ENCODE data around the gene ALK. TPM values are rescaled to one million over a fixed set of nuclear protein-coding genes. Genes with fewer than 3 reads are reported as not detected.

ALK gene
- total RNA-seq, 2 experiments from 2014 or later = not detected

DNA sequence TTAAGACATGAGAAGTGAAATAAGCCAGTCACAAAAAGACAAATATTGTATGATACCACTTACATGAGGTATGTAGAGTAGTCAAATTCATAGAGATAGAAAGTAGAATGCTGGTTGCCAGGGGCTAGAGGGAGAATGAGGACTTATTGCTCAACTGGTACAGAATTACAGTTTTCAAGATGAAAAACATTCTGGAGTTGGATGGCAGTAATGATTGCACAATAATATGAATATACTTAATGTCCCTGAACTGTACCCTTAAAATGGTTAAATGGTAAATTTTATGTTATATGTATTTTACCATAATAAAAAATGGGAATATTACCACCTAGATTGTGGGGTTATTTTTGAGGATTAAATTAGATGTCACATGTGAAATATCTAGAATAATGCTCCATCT lies 465.0 kb downstream of the ALK start:
- no peak overlapping the region for H3K27ac Mint-ChIP-seq
- peaks cover 24% of the 10 kb centered on the region for H3K27me3 Mint-ChIP-seq
- no peak for DNase-seq
- no peaks in the 10 kb centered on the region for H3K4me1 Mint-ChIP-seq (ENCODE audit: low read depth)
- no peak overlapping the region for H3K4me3 Mint-ChIP-seq
- POLR2A ChIA-PET = no interaction called here
- intact Hi-C loops (cut with micrococcal nuclease) = no loop called here
- H3K36me3 Mint-ChIP-seq = no peaks in the 10 kb centered on the region
- CTCF ChIA-PET = interaction anchor here (0.6 kb wide), 1 partner anchor 61 kb away, joined by 4 read pairs; no protein-coding TSS in a partner anchor
- no peaks in the 10 kb centered on the region for H3K9me3 Mint-ChIP-seq

DNA sequence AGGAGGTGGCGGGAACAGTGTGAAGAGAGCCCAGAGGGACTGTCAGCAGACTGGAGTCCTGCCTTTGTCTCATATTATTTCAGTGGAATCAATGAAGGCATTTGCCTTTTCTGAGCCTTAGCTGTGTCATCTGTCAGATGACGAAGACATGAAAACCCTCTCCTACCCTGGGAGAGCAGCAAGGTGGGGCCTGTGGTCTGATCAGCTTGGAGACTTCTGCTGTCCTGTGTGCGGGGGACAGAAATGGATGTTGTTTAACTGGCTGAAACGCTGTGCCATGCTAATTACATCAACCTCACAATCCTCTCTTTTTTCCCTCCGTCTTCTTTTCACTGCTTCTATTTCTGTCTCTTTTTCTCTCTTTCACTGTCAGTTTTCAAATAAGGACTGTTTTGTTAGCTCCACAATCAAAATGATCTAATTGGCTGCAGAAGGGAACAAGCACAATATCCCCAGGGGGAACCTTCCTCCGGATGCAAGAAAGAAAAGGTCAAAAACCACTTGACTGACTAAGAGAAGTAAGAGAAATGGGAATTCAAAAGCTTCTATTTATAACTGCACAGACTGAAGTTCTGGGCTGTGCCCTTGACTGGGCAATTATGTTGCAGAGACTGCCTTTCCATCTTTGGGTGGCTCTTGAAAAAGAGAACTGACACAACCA lies 466.1 kb downstream of the ALK start:
- Mint-ChIP-seq H3K36me3 (no peaks in the 10 kb centered on the region), H3K4me3 (no peak overlapping the region), H3K4me1 (ENCODE audit: low read depth) (no peaks in the 10 kb centered on the region), H3K27me3 (peaks cover 20% of the 10 kb centered on the region), H3K27ac (no peak overlapping the region), H3K9me3 (no peaks in the 10 kb centered on the region)
- CTCF ChIA-PET = no interaction called here
- DNase-seq = no peak
- intact Hi-C loops (cut with micrococcal nuclease) = no loop called here
- POLR2A ChIA-PET = no interaction called here

- DNase-seq = no peak
- Mint-ChIP-seq H3K27ac (no peak overlapping the region), H3K27me3 (peaks cover 11% of the 10 kb centered on the region), H3K9me3 (no peaks in the 10 kb centered on the region), H3K36me3 (no peaks in the 10 kb centered on the region), H3K4me1 (ENCODE audit: low read depth) (no peaks in the 10 kb centered on the region), H3K4me3 (no peak overlapping the region)
- CTCF ChIA-PET = no interaction called here
- intact Hi-C loops (cut with micrococcal nuclease) = no loop called here
- POLR2A ChIA-PET = no interaction called here
Measured at GRCh38 chr2:29452036-29452435, 469.4 kb downstream of the ALK start.

DNA sequence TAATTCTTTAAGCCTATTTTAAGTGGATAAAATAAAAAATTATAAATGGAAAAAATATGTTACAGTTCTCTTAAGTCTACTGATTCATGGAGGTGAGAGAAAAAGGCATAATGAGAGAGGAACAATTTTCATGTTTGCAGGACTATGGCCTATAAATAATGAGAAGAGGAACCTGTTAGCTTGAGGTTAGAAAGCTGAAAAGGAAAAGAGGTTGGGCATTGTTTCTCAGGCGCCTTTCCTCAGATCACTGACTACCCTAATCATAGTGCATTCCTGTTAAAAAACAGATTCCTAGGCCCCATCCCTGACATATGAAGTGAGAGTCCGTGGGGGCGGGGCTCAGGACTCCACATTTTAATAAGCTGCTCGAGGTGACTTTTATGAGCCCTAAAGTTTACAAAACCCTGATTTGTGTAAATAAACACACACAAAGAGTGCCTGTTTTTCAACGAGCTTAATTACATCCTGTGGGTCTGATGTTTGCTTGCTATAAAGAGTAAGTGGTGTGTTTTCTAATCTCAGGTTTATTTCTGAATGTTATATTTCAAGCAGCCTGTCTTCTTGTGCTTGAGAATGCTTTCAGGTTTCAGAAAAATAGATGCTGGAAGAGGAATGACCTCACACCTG lies 470.7 kb downstream of the ALK start:
- ChIA-PET CTCF (no interaction called here), POLR2A (no interaction called here)
- H3K27me3 Mint-ChIP-seq = peaks cover 5% of the 10 kb centered on the region
- no peak overlapping the region for H3K4me3 Mint-ChIP-seq
- intact Hi-C loops (cut with micrococcal nuclease) = no loop called here
- no peaks in the 10 kb centered on the region for H3K9me3 Mint-ChIP-seq
- H3K36me3 Mint-ChIP-seq = no peaks in the 10 kb centered on the region
- H3K27ac Mint-ChIP-seq = no peak overlapping the region
- no peak for DNase-seq
- H3K4me1 Mint-ChIP-seq (ENCODE audit: low read depth) = no peaks in the 10 kb centered on the region

GRCh38 chr2:29449499-29449898 lies 471.9 kb downstream of the ALK start:
- H3K36me3 Mint-ChIP-seq = no peaks in the 10 kb centered on the region
- no peaks in the 10 kb centered on the region for H3K4me1 Mint-ChIP-seq (ENCODE audit: low read depth)
- H3K4me3 Mint-ChIP-seq = no peak overlapping the region
- no peaks in the 10 kb centered on the region for H3K9me3 Mint-ChIP-seq
- CTCF ChIA-PET = no interaction called here
- peaks cover 4% of the 10 kb centered on the region for H3K27me3 Mint-ChIP-seq
- no peak overlapping the region for H3K27ac Mint-ChIP-seq
- POLR2A ChIA-PET = no interaction called here
- intact Hi-C loops (cut with micrococcal nuclease) = no loop called here
- DNase-seq = no peak

GRCh38 chr2:29448096-29448688 lies 473.2 kb downstream of the ALK start:
- H3K27me3 Mint-ChIP-seq = peaks cover 4% of the 10 kb centered on the region
- intact Hi-C loops (cut with micrococcal nuclease) = no loop called here
- H3K27ac Mint-ChIP-seq = no peak overlapping the region
- no peaks in the 10 kb centered on the region for H3K36me3 Mint-ChIP-seq
- no peak for DNase-seq
- no peaks in the 10 kb centered on the region for H3K9me3 Mint-ChIP-seq
- H3K4me1 Mint-ChIP-seq (ENCODE audit: low read depth) = no peaks in the 10 kb centered on the region
- POLR2A ChIA-PET = no interaction called here
- H3K4me3 Mint-ChIP-seq = no peak overlapping the region
- CTCF ChIA-PET = no interaction called here

- intact Hi-C loops (cut with micrococcal nuclease) = no loop called here
- Mint-ChIP-seq H3K36me3 (no peaks in the 10 kb centered on the region), H3K4me1 (ENCODE audit: low read depth) (no peaks in the 10 kb centered on the region), H3K27ac (no peak overlapping the region), H3K9me3 (no peaks in the 10 kb centered on the region), H3K27me3 (peaks cover 4% of the 10 kb centered on the region), H3K4me3 (no peak overlapping the region)
- ChIA-PET CTCF (no interaction called here), POLR2A (no interaction called here)
- no peak for DNase-seq
Measured at GRCh38 chr2:29447513-29447912, 473.9 kb downstream of the ALK start.

GRCh38 chr2:29446847-29447246 lies 474.5 kb downstream of the ALK start:
- no peaks in the 10 kb centered on the region for H3K4me1 Mint-ChIP-seq (ENCODE audit: low read depth)
- intact Hi-C loops (cut with micrococcal nuclease) = no loop called here
- no peaks in the 10 kb centered on the region for H3K9me3 Mint-ChIP-seq
- no peak for DNase-seq
- no peaks in the 10 kb centered on the region for H3K36me3 Mint-ChIP-seq
- CTCF ChIA-PET = no interaction called here
- no peak overlapping the region for H3K4me3 Mint-ChIP-seq
- peaks cover 6% of the 10 kb centered on the region for H3K27me3 Mint-ChIP-seq
- POLR2A ChIA-PET = no interaction called here
- H3K27ac Mint-ChIP-seq = no peak overlapping the region

DNA sequence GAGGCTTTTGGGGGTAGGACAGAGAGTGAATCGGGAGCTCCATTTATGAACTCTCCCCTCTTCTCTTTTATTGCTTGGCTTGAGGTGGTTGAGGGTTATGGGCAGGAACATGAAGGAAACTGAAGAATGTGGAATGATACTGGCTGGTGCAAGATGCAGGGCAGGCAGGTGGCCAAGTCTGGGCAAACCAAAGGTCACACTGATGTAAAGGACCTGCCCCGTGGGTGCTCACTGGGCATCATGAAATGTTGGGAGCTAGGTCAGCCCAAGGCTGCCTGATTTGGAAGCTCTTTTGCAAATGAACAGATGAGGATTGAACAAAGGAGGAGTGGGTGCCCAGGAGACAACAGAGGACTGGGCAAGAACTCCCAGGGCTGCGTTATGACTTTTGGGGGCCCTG lies 477.2 kb downstream of the ALK start:
- Mint-ChIP-seq H3K4me1 (ENCODE audit: low read depth) (no peaks in the 10 kb centered on the region), H3K36me3 (no peaks in the 10 kb centered on the region), H3K27ac (no peak overlapping the region), H3K4me3 (no peak overlapping the region), H3K27me3 (peaks cover 7% of the 10 kb centered on the region), H3K9me3 (no peaks in the 10 kb centered on the region)
- DNase-seq = no peak
- ChIA-PET CTCF (no interaction called here), POLR2A (no interaction called here)
- intact Hi-C loops (cut with micrococcal nuclease) = no loop called here

DNA sequence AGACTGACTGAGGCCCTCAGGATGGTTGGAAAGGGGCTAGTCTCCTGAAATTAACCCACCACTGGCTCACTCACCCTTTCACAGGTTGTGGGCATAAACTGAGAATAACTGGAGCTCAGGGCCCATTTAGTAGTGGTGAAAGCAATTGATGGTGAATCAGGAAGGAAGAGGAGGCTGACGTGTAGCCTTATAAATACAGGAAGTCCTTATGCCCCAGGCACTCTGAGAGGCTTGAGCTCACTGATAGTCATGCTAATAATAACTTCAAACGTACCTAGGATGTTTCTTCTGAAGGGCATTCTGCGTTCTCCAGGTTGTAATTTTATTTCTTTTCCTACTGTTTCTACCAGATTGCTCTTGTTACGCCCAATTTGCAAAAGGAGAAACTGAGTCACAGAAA lies 477.8 kb downstream of the ALK start:
- CTCF ChIA-PET = no interaction called here
- Mint-ChIP-seq H3K9me3 (no peaks in the 10 kb centered on the region), H3K27ac (no peak overlapping the region), H3K36me3 (no peaks in the 10 kb centered on the region), H3K4me1 (ENCODE audit: low read depth) (no peaks in the 10 kb centered on the region), H3K4me3 (no peak overlapping the region), H3K27me3 (peaks cover 7% of the 10 kb centered on the region)
- intact Hi-C loops (cut with micrococcal nuclease) = no loop called here
- POLR2A ChIA-PET = no interaction called here
- no peak for DNase-seq

DNA sequence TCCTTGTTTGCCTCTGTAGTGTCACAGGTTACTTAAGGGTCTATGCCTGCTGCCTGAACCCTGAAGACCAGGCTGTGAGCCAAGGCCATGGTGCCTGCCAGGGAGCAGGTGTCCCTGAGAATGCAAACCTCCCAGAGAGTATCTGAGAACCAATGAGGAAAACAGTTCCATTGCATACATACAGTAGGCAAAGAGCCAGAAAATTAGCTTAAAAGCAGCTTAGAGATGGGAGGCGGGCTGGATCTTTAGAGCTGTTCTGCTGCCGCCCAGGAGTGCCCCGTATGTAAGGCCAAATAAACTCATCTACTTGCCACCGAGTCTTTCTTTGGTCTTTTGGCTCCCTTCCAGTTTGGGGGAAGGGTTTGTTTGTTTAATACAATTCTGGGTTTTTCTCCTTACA lies 478.2 kb downstream of the ALK start:
- H3K9me3 Mint-ChIP-seq = no peaks in the 10 kb centered on the region
- DNase-seq = no peak
- H3K27me3 Mint-ChIP-seq = peaks cover 7% of the 10 kb centered on the region
- ChIA-PET CTCF (no interaction called here), POLR2A (no interaction called here)
- H3K36me3 Mint-ChIP-seq = no peaks in the 10 kb centered on the region
- no peaks in the 10 kb centered on the region for H3K4me1 Mint-ChIP-seq (ENCODE audit: low read depth)
- intact Hi-C loops (cut with micrococcal nuclease) = no loop called here
- no peak overlapping the region for H3K27ac Mint-ChIP-seq
- no peak overlapping the region for H3K4me3 Mint-ChIP-seq

DNA sequence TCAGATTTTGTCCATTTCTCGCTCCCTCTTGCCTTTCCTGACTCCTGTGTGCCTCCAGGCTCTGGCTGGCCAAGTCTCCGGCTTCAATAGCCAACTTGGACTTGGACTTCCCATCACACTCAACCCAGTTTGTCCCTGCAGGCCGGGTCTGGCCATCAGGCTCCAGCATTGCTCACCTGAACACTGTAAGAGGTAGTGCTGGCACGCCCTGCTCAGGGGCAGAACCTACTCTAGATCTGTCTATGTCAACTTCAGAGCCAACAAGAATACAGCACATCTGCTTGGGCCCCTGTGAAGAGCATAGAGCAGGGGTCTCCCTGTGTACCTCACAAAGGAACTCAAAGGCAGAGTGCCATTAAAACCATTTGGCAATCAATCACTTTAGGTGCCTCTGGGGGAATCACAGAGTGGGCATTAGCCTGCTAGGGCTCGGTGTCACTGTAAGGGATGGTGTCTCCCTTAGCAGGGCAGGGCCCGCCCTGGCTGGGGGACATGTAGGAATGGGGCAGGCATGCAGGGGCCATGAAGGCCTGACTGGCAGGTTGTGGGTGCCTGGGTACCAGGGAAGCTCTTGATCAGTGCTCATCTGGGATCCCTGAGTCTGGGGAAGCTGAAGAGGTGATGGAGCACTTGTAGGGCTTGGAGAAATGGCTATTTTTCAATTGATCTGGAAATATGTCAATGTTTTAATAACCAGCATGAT lies 480.3 kb downstream of the ALK start:
- POLR2A ChIA-PET = no interaction called here

DNA sequence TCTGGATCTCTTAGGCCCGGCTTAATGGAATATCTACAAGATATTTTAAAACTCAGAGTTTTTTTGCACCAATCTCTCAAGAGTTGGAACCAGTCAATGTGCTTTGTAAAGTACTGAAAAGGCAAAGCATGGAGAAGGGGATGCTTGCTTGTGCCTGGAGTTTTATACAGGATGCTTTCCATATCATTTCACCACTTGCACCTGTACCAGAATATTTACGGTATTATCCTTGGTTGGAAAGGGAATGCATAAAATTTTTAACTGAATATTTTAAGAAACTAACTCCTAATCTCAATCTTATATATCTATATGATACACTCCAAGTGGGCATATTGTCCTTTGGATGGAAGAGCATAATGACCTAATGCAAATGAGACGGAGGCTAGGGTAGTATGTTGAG lies 487.5 kb downstream of the ALK start:
- DNase-seq = no peak
- H3K9me3 Mint-ChIP-seq = no peaks in the 10 kb centered on the region
- no peak overlapping the region for H3K27ac Mint-ChIP-seq
- no peaks in the 10 kb centered on the region for H3K4me1 Mint-ChIP-seq (ENCODE audit: low read depth)
- ChIA-PET POLR2A (no interaction called here), CTCF (no interaction called here)
- H3K27me3 Mint-ChIP-seq = no peaks in the 10 kb centered on the region
- no peaks in the 10 kb centered on the region for H3K36me3 Mint-ChIP-seq
- no peak overlapping the region for H3K4me3 Mint-ChIP-seq
- intact Hi-C loops (cut with micrococcal nuclease) = no loop called here

More for the DNA sequence above, 480.3 kb downstream of the ALK start:
- Mint-ChIP-seq H3K27ac (no peak overlapping the region), H3K4me3 (no peak overlapping the region), H3K27me3 (peaks cover 7% of the 10 kb centered on the region), H3K9me3 (no peaks in the 10 kb centered on the region), H3K36me3 (no peaks in the 10 kb centered on the region), H3K4me1 (ENCODE audit: low read depth) (no peaks in the 10 kb centered on the region)
- intact Hi-C loops (cut with micrococcal nuclease) = no loop called here
- DNase-seq = no peak
- CTCF ChIA-PET = no interaction called here
